IMR-90 (cell line): ENCODE data around the gene PES1. TPM values are rescaled to one million over a fixed set of nuclear protein-coding genes. Genes with fewer than 3 reads are reported as not detected.

Experiments used
- ATAC-seq: fragments of 200-7000 bp; cut with Tn5 transposase; 2 replicates; pipeline ENCODE4 v1.9.1; 2020; ENCODE audit warnings: low read depth, mild to moderate bottlenecking, moderate library complexity
- BruUV-seq: library from RNA; stranded (reverse); fragments of 400-500 nt; replicated peaks from 2 replicates; lab custom pipeline; 2021; lab: Mats Ljungman, UMichigan
- CTCF ChIA-PET: fragments of 300-600 bp; formaldehyde crosslinking; extraction: SDS; loops from one replicate; lab custom pipeline; 2021; ENCODE audit warnings: antibody characterized with exemption; lab: Yijun Ruan, JAX
- POLR2A ChIA-PET: fragments of 300-600 bp; sonication (Branson Sonifier 250); formaldehyde crosslinking; loops from one replicate; lab custom pipeline; 2022; ENCODE audit warnings: antibody characterized with exemption; ENCODE audit not compliant: unreplicated experiment; lab: Charles Lee
- DNase-seq: peaks from one replicate; pipeline ENCODE4 v3.0.0; 2013
- H2AFZ ChIP-seq: replicated peaks from 2 replicates; pipeline ENCODE3; 2013; ENCODE audit warnings: low read length, mild to moderate bottlenecking; ENCODE audit not compliant: poor library complexity
- H2AK5ac ChIP-seq: 2 replicates; pipeline ENCODE4 v1.6.1; 2013; ENCODE audit warnings: low read depth, low read length, inconsistent platforms
- H2AK9ac ChIP-seq: replicated peaks from 2 replicates; pipeline ENCODE3; 2013; ENCODE audit warnings: mild to moderate bottlenecking, low read depth, low read length, moderate library complexity; ENCODE audit not compliant: poor library complexity
- H2BK120ac ChIP-seq: 2 replicates; pipeline ENCODE4 v1.6.1; 2013; ENCODE audit warnings: low read depth, low read length, inconsistent platforms
- H2BK15ac ChIP-seq: 3 replicates; pipeline ENCODE4 v1.6.1; 2013; ENCODE audit warnings: low read depth, low read length, inconsistent platforms
- H2BK20ac ChIP-seq: 2 replicates; pipeline ENCODE4 v1.6.1; 2013; ENCODE audit warnings: low read depth, mild to moderate bottlenecking, inconsistent platforms, low read length, moderate library complexity
- H2BK5ac ChIP-seq: 2 replicates; pipeline ENCODE4 v1.6.1; 2013; ENCODE audit warnings: mild to moderate bottlenecking, low read depth, low read length, inconsistent platforms; ENCODE audit not compliant: poor library complexity, severe bottlenecking
- H3K14ac ChIP-seq: replicated peaks from 2 replicates; pipeline ENCODE4 v1.6.1; 2013; ENCODE audit warnings: low read depth, low read length, inconsistent platforms
- H3K18ac ChIP-seq: 2 replicates; pipeline ENCODE4 v1.6.1; 2013; ENCODE audit warnings: low read depth, low read length, control low read depth
- H3K23ac ChIP-seq: 2 replicates; pipeline ENCODE4 v1.6.1; 2013; ENCODE audit warnings: low read depth, low read length, inconsistent platforms
- H3K27ac ChIP-seq: 2 replicates; pipeline ENCODE4 v1.5.1; 2013; ENCODE audit warnings: mild to moderate bottlenecking, control low read depth, low read length; ENCODE audit not compliant: insufficient read depth
- H3K27me3 ChIP-seq: 2 replicates; pipeline ENCODE4 v1.6.1; 2013; ENCODE audit warnings: low read length; ENCODE audit not compliant: control insufficient read depth, insufficient read depth
- H3K36me3 ChIP-seq: 2 replicates; pipeline ENCODE4 v1.6.1; 2013; ENCODE audit warnings: low read length, mixed read lengths; ENCODE audit not compliant: control insufficient read depth, insufficient read depth
- H3K4ac ChIP-seq: 2 replicates; pipeline ENCODE4 v1.6.1; 2013; ENCODE audit warnings: low read depth, low read length, inconsistent platforms
- H3K4me1 ChIP-seq: 2 replicates; pipeline ENCODE4 v1.6.1; 2013; ENCODE audit warnings: low read length, mixed read lengths; ENCODE audit not compliant: control insufficient read depth, insufficient read depth
- H3K4me2 ChIP-seq: 2 replicates; pipeline ENCODE4 v1.6.1; 2013; ENCODE audit warnings: low read depth, mild to moderate bottlenecking, control low read depth, low read length, moderate library complexity
- H3K4me3 ChIP-seq: 2 replicates; pipeline ENCODE4 v1.5.1; 2013; ENCODE audit warnings: low read depth, mild to moderate bottlenecking, control low read depth, low read length, moderate library complexity; ENCODE audit not compliant: insufficient read depth
- H3K56ac ChIP-seq: 2 replicates; pipeline ENCODE4 v1.6.1; 2013; ENCODE audit warnings: low read length, inconsistent platforms; ENCODE audit not compliant: insufficient read depth; ENCODE audit errors: extremely low read depth
- H3K79me1 ChIP-seq, 2 experiments: 2 replicates each; pipeline ENCODE4 v1.6.1; 2013; ENCODE audit warnings: low read length in 2 of 2, inconsistent platforms in 1 of 2, low read depth in 1 of 2
- H3K9ac ChIP-seq: 2 replicates; pipeline ENCODE4 v1.6.1; 2013; ENCODE audit warnings: low read depth, low read length, control low read depth
- H3K9me1 ChIP-seq: 2 replicates; pipeline ENCODE4 v1.6.1; 2013; ENCODE audit warnings: low read length, inconsistent platforms; ENCODE audit not compliant: insufficient read depth
- H3K9me3 ChIP-seq: 2 replicates; pipeline ENCODE4 v1.6.1; 2013; ENCODE audit warnings: low read length; ENCODE audit not compliant: control insufficient read depth, insufficient read depth
- H4K20me1 ChIP-seq: 2 replicates; pipeline ENCODE4 v1.6.1; 2013; ENCODE audit warnings: low read length, inconsistent platforms; ENCODE audit not compliant: insufficient read depth
- H4K5ac ChIP-seq: 2 replicates; pipeline ENCODE4 v1.6.1; 2013; ENCODE audit warnings: mild to moderate bottlenecking, low read depth, low read length, control low read depth
- H4K8ac ChIP-seq, 2 experiments: 2 replicates each; pipeline ENCODE4 v1.6.1; 2013; ENCODE audit warnings: low read depth in 2 of 2, low read length in 2 of 2, control low read depth in 1 of 2, inconsistent platforms in 1 of 2
- H4K91ac ChIP-seq: 2 replicates; pipeline ENCODE4 v1.6.1; 2013; ENCODE audit warnings: low read depth, low read length, inconsistent platforms; ENCODE audit not compliant: insufficient read depth
- BHLHE40 ChIP-seq: fragments of 150-350 bp; IDR thresholded peaks from 2 replicates; pipeline ENCODE4 v1.6.1; 2016; ENCODE audit warnings: mild to moderate bottlenecking, low read depth, low read length
- CEBPB ChIP-seq: IDR thresholded peaks from 2 replicates; pipeline ENCODE4 v1.6.1; 2012; ENCODE audit warnings: low read depth, low read length, improper control_type of control experiment
- CHD1 ChIP-seq: IDR thresholded peaks from 2 replicates; pipeline ENCODE4 v1.6.1; 2012; ENCODE audit warnings: low read depth, low read length, improper control_type of control experiment
- ELK1 ChIP-seq: fragments of 150-350 bp; IDR thresholded peaks from 2 replicates; pipeline ENCODE4 v1.6.1; 2016; ENCODE audit warnings: low read depth, mild to moderate bottlenecking, low read length, moderate library complexity, borderline replicate concordance
- POLR2A ChIP-seq: IDR thresholded peaks from 2 replicates; pipeline ENCODE4 v1.6.1; 2012; ENCODE audit warnings: mild to moderate bottlenecking, low read depth, low read length
- RAD21 ChIP-seq: IDR thresholded peaks from 2 replicates; pipeline ENCODE4 v1.6.1; 2012; ENCODE audit warnings: low read length, improper control_type of control experiment
- RCOR1 ChIP-seq: IDR thresholded peaks from 2 replicates; pipeline ENCODE4 v1.6.1; 2012; ENCODE audit warnings: mild to moderate bottlenecking, low read length, improper control_type of control experiment; ENCODE audit not compliant: insufficient replicate concordance
- RFX5 ChIP-seq: IDR thresholded peaks from 2 replicates; pipeline ENCODE4 v1.8.0; 2012; ENCODE audit warnings: low read depth, mild to moderate bottlenecking, low read length, moderate library complexity
- SMC3 ChIP-seq: fragments of 150-350 bp; IDR thresholded peaks from 2 replicates; pipeline ENCODE4 v1.6.1; 2016; ENCODE audit warnings: low read depth, mild to moderate bottlenecking, antibody characterized with exemption, low read length, moderate library complexity
- USF2 ChIP-seq: fragments of 150-350 bp; IDR thresholded peaks from 2 replicates; pipeline ENCODE4 v1.6.1; 2017; ENCODE audit warnings: mild to moderate bottlenecking, antibody characterized with exemption, low read length, low read depth
- WGBS, 2 experiments: methylation state at CpG; one replicate each; pipeline versions ENCODE4 v1.1.5 to v1.1.7; 2013; ENCODE audit warnings: missing lambda C conversion rate in 2 of 2; ENCODE audit not compliant: insufficient read length in 1 of 2; ENCODE audit errors: extremely low coverage in 2 of 2; 5-methylcytosine and 5-hydroxymethylcytosine counted together
- dilution Hi-C: fragments of 300-500 bp; cut with HindIII; formaldehyde crosslinking; loops from one replicate; pipeline ENCODE4 v1.14.3; 2018; ENCODE audit warnings: low sequenced_read_pairs; ENCODE audit not compliant: unreplicated experiment
- in situ Hi-C: fragments of 300-500 bp; cut with MboI; formaldehyde crosslinking; loops from 3 replicates; pipeline ENCODE4 v1.14.3; 2019; ENCODE audit warnings: low sequenced_read_pairs, inconsistent platforms, mixed read lengths
- intact Hi-C: fragments of 100-400 bp; cut with micrococcal nuclease; formaldehyde crosslinking; loops from 2 replicates; pipeline ENCODE4 v1.10.0; 2022
- polyA plus RNA-seq, 3 experiments: library from polyadenylated mRNA; depleted of rRNA; stranded (reverse); fragments of >200 nt; gene quantifications; 2 replicates each; pipeline ENCODE4 v1.2.3, GENCODE V29; 2012; ENCODE audit warnings: low replicate concordance in 1 of 3
- total RNA-seq: library from RNA; depleted of rRNA; stranded (reverse); fragments of >200 nt; gene quantifications from 2 replicates; pipeline ENCODE4 v1.2.3, GENCODE V29; 2012

PES1 gene
- total and polyA plus RNA-seq, 2 of the 4 experiments (the other 2 are of a cell fraction) = 120 to 142 TPM

GRCh38 chr22:30586414-30586813, 5.3 kb downstream of the PES1 start:
- Histone ChIP-seq H3K79me1 (peaks cover 32 to 40% of the 10 kb centered on the region in 2 experiments), H3K23ac (no peak overlapping the region), H2AK9ac (peak overlapping the region; percentile 75), H4K5ac (no peak overlapping the region), H3K18ac (no peak overlapping the region), H3K9ac (no peak overlapping the region), H3K4me3 (no peak overlapping the region), H3K36me3 (peaks cover 74% of the 10 kb centered on the region), H2BK15ac (no peak overlapping the region), H3K27me3 (no peaks in the 10 kb centered on the region), H3K4me2 (no peak overlapping the region), H3K27ac (no peak overlapping the region), H3K14ac (no peak overlapping the region), H2AK5ac (no peak overlapping the region), H3K9me3 (no peaks in the 10 kb centered on the region), H3K4me1 (no peaks in the 10 kb centered on the region), H4K20me1 (peaks cover 18% of the 10 kb centered on the region), H2BK5ac (no peak overlapping the region), H3K4ac (no peak overlapping the region), H3K56ac (no peak overlapping the region), H4K91ac (no peak overlapping the region), H2BK120ac (no peak overlapping the region), H4K8ac (no peak overlapping the region), H2BK20ac (no peak overlapping the region), H3K9me1 (0 out of 2 replicates have a peak, but pooled peaks cover 4% of the 10 kb centered on the region), H2AFZ (no peak overlapping the region)
- BruUV-seq = no TSS peak
- ATAC-seq (no peak), DNase-seq (no peak)
- ChIA-PET POLR2A (no interaction called here), CTCF (no interaction called here)
- dilution Hi-C loops = no loop called here
- intact Hi-C loops = no loop called here
- TF ChIP-seq BHLHE40 (no peak), RCOR1 (no peak), CEBPB (no peak), POLR2A (no peak), CHD1 (no peak), RAD21 (no peak), USF2 (no peak), RFX5 (no peak), SMC3 (no peak), ELK1 (no peak)
- in situ Hi-C loops = no loop called here
- WGBS, 2 experiments = no CpG with 5 or more reads among the region's 8 CpGs
